Gastroesophageal sphincter (tissue), 3 donors: ENCODE results near the gene GRIA2.

Source experiments
- EP300 ChIP-seq: sonication (generic); formaldehyde crosslinking; IDR thresholded peaks from one replicate; pipeline ENCODE4 v1.6.1; 2017; ENCODE audit warnings: antibody characterized with exemption, mild to moderate bottlenecking
- POLR2A ChIP-seq, 2 donors: fragments of 450-650 bp; IDR thresholded peaks; one replicate each; pipeline ENCODE4 v1.6.1; 2017; ENCODE audit warnings: antibody characterized with exemption in 2 of 2, mild to moderate bottlenecking in 2 of 2, moderate library complexity in 1 of 2
- TF ChIP-seq, protein P1 (sequence below), 4 experiments: fragments of 200-600 bp in 2 of 4; fragments of 450-650 bp in 2 of 4; sonication (generic) in 1 of 4; IDR thresholded peaks; one replicate each; pipeline ENCODE4 v1.5.1; 2017 to 2019; ENCODE audit warnings: antibody characterized with exemption in 4 of 4, mild to moderate bottlenecking in 2 of 4, moderate library complexity in 2 of 4

DNA sequence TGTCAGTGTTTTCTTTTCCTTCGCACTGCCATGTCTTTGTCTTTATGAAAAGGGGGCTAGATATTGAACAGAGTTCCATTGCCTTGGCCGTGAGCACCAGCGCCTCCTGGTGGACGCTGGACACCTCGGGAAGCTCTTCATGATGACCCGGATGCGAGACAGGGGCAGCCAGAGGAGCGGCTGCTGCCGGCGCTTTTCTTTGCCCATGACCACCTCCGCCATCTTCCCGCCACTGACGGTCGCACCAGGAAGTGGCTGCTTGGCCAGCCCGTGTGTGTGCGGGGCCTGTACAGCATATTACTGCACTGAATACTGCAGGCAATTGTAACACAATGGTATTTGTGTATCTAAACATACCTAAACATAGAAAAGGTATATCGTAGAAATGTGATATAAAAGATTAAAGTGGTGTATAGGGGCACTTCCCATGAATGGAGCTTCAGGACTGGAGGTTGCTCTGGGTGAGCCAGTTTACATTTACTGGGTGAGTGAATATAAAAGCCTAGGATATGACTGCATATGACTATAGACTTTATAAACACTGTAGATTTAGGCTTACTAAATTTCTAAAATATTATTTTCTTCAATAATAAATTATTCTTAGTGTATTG, 15.8 kb upstream of the GRIA2 start:
- TF ChIP-seq POLR2A (IDR thresholded peaks at IDR 0.05) (no peak), EP300 (no peak)
- TF ChIP-seq, protein P1, sequence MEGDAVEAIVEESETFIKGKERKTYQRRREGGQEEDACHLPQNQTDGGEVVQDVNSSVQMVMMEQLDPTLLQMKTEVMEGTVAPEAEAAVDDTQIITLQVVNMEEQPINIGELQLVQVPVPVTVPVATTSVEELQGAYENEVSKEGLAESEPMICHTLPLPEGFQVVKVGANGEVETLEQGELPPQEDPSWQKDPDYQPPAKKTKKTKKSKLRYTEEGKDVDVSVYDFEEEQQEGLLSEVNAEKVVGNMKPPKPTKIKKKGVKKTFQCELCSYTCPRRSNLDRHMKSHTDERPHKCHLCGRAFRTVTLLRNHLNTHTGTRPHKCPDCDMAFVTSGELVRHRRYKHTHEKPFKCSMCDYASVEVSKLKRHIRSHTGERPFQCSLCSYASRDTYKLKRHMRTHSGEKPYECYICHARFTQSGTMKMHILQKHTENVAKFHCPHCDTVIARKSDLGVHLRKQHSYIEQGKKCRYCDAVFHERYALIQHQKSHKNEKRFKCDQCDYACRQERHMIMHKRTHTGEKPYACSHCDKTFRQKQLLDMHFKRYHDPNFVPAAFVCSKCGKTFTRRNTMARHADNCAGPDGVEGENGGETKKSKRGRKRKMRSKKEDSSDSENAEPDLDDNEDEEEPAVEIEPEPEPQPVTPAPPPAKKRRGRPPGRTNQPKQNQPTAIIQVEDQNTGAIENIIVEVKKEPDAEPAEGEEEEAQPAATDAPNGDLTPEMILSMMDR (IDR thresholded peaks at IDR 0.05) = peak in 1 of 4 experiments; percentile 48
